ENCODE results near the gene ETV2.
"Not testable (repeated sequence)": the region's sequence is repeated elsewhere in the genome, so short reads cannot be mapped to it uniquely, and the experiment has no call there.

Gene ETV2

GRCh38 chr19:35641515-35642151, at the start of gene ETV2:
Gene ETV2 (plus strand): TSS chr19:35641745. CDS start chr19:35642461, 716 bp downstream.
- DNase-seq: no peak
- in situ Hi-C loops (cut with MboI; ENCODE audit: low pct_unique_long_range_greater_than_20kb, low sequenced_read_pairs): no loop called here

GRCh38 chr19:35592226-35592625, 49.3 kb upstream of the ETV2 start:
- in situ Hi-C loops (cut with MboI; ENCODE audit: low pct_unique_long_range_greater_than_20kb, low sequenced_read_pairs): no loop called here
- peak; percentile 40 for DNase-seq

- DNase-seq; in situ Hi-C loops (cut with MboI; ENCODE audit: low pct_unique_long_range_greater_than_20kb, low sequenced_read_pairs): not testable (repeated sequence)
Observed at GRCh38 chr19:35595026-35595425, 46.5 kb upstream of the ETV2 start.

GRCh38 chr19:35595928-35596327, 45.6 kb upstream of the ETV2 start:
- no peak for DNase-seq
- in situ Hi-C loops (cut with MboI; ENCODE audit: low pct_unique_long_range_greater_than_20kb, low sequenced_read_pairs): no loop called here

GRCh38 chr19:35596366-35596999, 45.1 kb upstream of the ETV2 start:
- in situ Hi-C loops (cut with MboI; ENCODE audit: low pct_unique_long_range_greater_than_20kb, low sequenced_read_pairs): no loop called here
- no peak for DNase-seq

- in situ Hi-C loops (cut with MboI; ENCODE audit: low pct_unique_long_range_greater_than_20kb, low sequenced_read_pairs): no loop called here
- no peak for DNase-seq
Observed at GRCh38 chr19:35601971-35602370, 39.6 kb upstream of the ETV2 start.

- in situ Hi-C loops (cut with MboI; ENCODE audit: low pct_unique_long_range_greater_than_20kb, low sequenced_read_pairs); DNase-seq: not testable (repeated sequence)
Observed at GRCh38 chr19:35604436-35604835, 37.1 kb upstream of the ETV2 start.

- DNase-seq; in situ Hi-C loops (cut with MboI; ENCODE audit: low pct_unique_long_range_greater_than_20kb, low sequenced_read_pairs): not testable (repeated sequence)
Observed at GRCh38 chr19:35607170-35607569, 34.4 kb upstream of the ETV2 start.

GRCh38 chr19:35607661-35608060, 33.9 kb upstream of the ETV2 start:
- no peak for DNase-seq
- in situ Hi-C loops (cut with MboI; ENCODE audit: low pct_unique_long_range_greater_than_20kb, low sequenced_read_pairs): no loop called here

- in situ Hi-C loops (cut with MboI; ENCODE audit: low pct_unique_long_range_greater_than_20kb, low sequenced_read_pairs): no loop called here
Observed at GRCh38 chr19:35608251-35608650, 33.3 kb upstream of the ETV2 start.

GRCh38 chr19:35609851-35610353, 31.6 kb upstream of the ETV2 start:
- DNase-seq: peak; percentile 42
- in situ Hi-C loops (cut with MboI; ENCODE audit: low pct_unique_long_range_greater_than_20kb, low sequenced_read_pairs): no loop called here

More at GRCh38 chr19:35608251-35608650, 33.3 kb upstream of the ETV2 start:
- no peak for DNase-seq

- no peak for DNase-seq
- in situ Hi-C loops (cut with MboI; ENCODE audit: low pct_unique_long_range_greater_than_20kb, low sequenced_read_pairs): no loop called here
Observed at GRCh38 chr19:35612224-35612558, 29.4 kb upstream of the ETV2 start.

GRCh38 chr19:35612559-35613321, 28.8 kb upstream of the ETV2 start, which contains the start of gene HAUS5:
Gene HAUS5 (plus strand): TSS chr19:35612735. CDS start chr19:35612795, 60 bp downstream.
- peak; percentile 98 for DNase-seq
- in situ Hi-C loops (cut with MboI; ENCODE audit: low pct_unique_long_range_greater_than_20kb, low sequenced_read_pairs): no loop called here

GRCh38 chr19:35613574-35613973, 28.0 kb upstream of the ETV2 start:
- no peak for DNase-seq
- in situ Hi-C loops (cut with MboI; ENCODE audit: low pct_unique_long_range_greater_than_20kb, low sequenced_read_pairs): no loop called here

- in situ Hi-C loops (cut with MboI; ENCODE audit: low pct_unique_long_range_greater_than_20kb, low sequenced_read_pairs): no loop called here
- no peak for DNase-seq
Observed at GRCh38 chr19:35615036-35615435, 26.5 kb upstream of the ETV2 start.

- in situ Hi-C loops (cut with MboI; ENCODE audit: low pct_unique_long_range_greater_than_20kb, low sequenced_read_pairs): no loop called here
- DNase-seq: no peak
Observed at GRCh38 chr19:35618857-35619256, 22.7 kb upstream of the ETV2 start.

GRCh38 chr19:35619290-35619923, 22.1 kb upstream of the ETV2 start:
- in situ Hi-C loops (cut with MboI; ENCODE audit: low pct_unique_long_range_greater_than_20kb, low sequenced_read_pairs): no loop called here
- no peak for DNase-seq

GRCh38 chr19:35620001-35620400, 21.5 kb upstream of the ETV2 start:
- DNase-seq: no peak
- in situ Hi-C loops (cut with MboI; ENCODE audit: low pct_unique_long_range_greater_than_20kb, low sequenced_read_pairs): no loop called here

GRCh38 chr19:35621708-35622107, 19.8 kb upstream of the ETV2 start:
- in situ Hi-C loops (cut with MboI; ENCODE audit: low pct_unique_long_range_greater_than_20kb, low sequenced_read_pairs): no loop called here
- DNase-seq: no peak

- in situ Hi-C loops (cut with MboI; ENCODE audit: low pct_unique_long_range_greater_than_20kb, low sequenced_read_pairs): no loop called here
- no peak for DNase-seq
Observed at GRCh38 chr19:35622750-35623149, 18.8 kb upstream of the ETV2 start.
